Measurements from ENCODE around the gene TMEM14A. TPM values are rescaled to one million over a fixed set of nuclear protein-coding genes. Genes with fewer than 3 reads are reported as not detected.

TMEM14A gene
- total and polyA plus RNA-seq, 2 of the 8 experiments (the other 6 are each of a cell fraction or from before 2014, with no cell fraction given), result 11.1 to 11.2 TPM

- Histone ChIP-seq H3K4me3 (ENCODE audit: extremely low read depth in 1 of 4, insufficient read depth in 2 of 4, low read depth in 3 of 4, low read length in 4 of 4) (no peak overlapping the region), H3K36me3 (ENCODE audit: control insufficient read depth in 2 of 4, insufficient read depth in 4 of 4, low read length in 3 of 4) (no peaks in the 10 kb centered on the region), H4K91ac (replicated peaks; ENCODE audit: insufficient read length, low read length) (no peak overlapping the region), H2BK20ac (ENCODE audit: low read length) (no peak overlapping the region), H3K9me3 (ENCODE audit: insufficient read depth in 2 of 2, low read depth in 1 of 2, low read length in 1 of 2) (no peaks in the 10 kb centered on the region), H4K8ac (ENCODE audit: extremely low read depth, insufficient read depth, low read length) (no peak overlapping the region), H2BK12ac (ENCODE audit: low read depth, low read length) (no peak overlapping the region), H3K79me1 (ENCODE audit: low read depth, low read length) (no peaks in the 10 kb centered on the region), H4K20me1 (replicated peaks in 1 of 2; ENCODE audit: control insufficient read depth in 1 of 2, insufficient read depth in 2 of 2, low read length in 2 of 2) (no peaks in the 10 kb centered on the region), H3K4me1 (replicated peaks in 1 of 4; ENCODE audit: control insufficient read depth in 3 of 4, insufficient read depth in 4 of 4, low read length in 3 of 4) (no peaks in the 10 kb centered on the region), H2BK120ac (replicated peaks; ENCODE audit: low read depth, low read length) (no peak overlapping the region), H2BK5ac (ENCODE audit: low read depth, low read length) (no peak overlapping the region), H3K23me2 (ENCODE audit: low read depth, low read length) (no peaks in the 10 kb centered on the region), H3K79me2 (ENCODE audit: control insufficient read depth in 1 of 2, insufficient read depth in 2 of 2, low read length in 2 of 2) (no peaks in the 10 kb centered on the region), H3K9ac (replicated peaks in 1 of 4; ENCODE audit: extremely low read depth in 1 of 4, low read depth in 3 of 4, low read length in 3 of 4) (no peak overlapping the region), H3K18ac (ENCODE audit: extremely low read depth, low read length) (no peak overlapping the region), H2AK5ac (ENCODE audit: low read depth, low read length) (no peak overlapping the region), H4K5ac (ENCODE audit: insufficient read length, low read depth, low read length) (no peak overlapping the region), H3K23ac (ENCODE audit: insufficient read length) (no peak overlapping the region), H3K27ac (ENCODE audit: low read depth, low read length) (no peak overlapping the region), H3K56ac (replicated peaks; ENCODE audit: insufficient read length, low read depth, low read length) (no peak overlapping the region), H2AFZ (ENCODE audit: low read length) (no peak overlapping the region), H3K27me3 (replicated peaks in 1 of 4; ENCODE audit: control insufficient read depth in 3 of 4, extremely low read depth in 1 of 4, insufficient read depth in 3 of 4, low read length in 3 of 4) (no peaks in the 10 kb centered on the region), H3K4ac (replicated peaks; ENCODE audit: insufficient read length, low read depth, low read length) (no peak overlapping the region), H3K14ac (ENCODE audit: insufficient read length) (no peak overlapping the region), H2BK15ac (ENCODE audit: low read length) (no peak overlapping the region), H3K4me2 (ENCODE audit: insufficient read depth in 1 of 2, low read depth in 2 of 2, low read length in 2 of 2) (no peak overlapping the region)
- ChIA-PET CTCF (ENCODE audit: partially characterized antibody) (interaction anchor here (0.6 to 1.6 kb wide), 5 partner anchors 14 to 80 kb away, joined by 3 to 4 read pairs (median 4); no protein-coding TSS in a partner anchor), POLR2A (ENCODE audit: partially characterized antibody) (no interaction called here)
- FAIRE-seq (no peak), DNase-seq (ENCODE audit: low read depth in 1 of 2, low spot score in 2 of 2) (no peak)
- no peak for TF ChIP-seq MAFK (IDR thresholded peaks at IDR 0.05; ENCODE audit: low read depth, low read length)
- no peak for TF ChIP-seq RNF2 (IDR thresholded peaks at IDR 0.05; ENCODE audit: borderline replicate concordance, low read depth, low read length, missing control alignments, poor library complexity, severe bottlenecking)
- no peak for TF ChIP-seq ZNF274 (IDR thresholded peaks at IDR 0.05; ENCODE audit: borderline replicate concordance, extremely low read depth, low read length)
- TF ChIP-seq RFX5 (IDR thresholded peaks at IDR 0.05; ENCODE audit: borderline replicate concordance, low read depth, low read length), result no peak
Measured at GRCh38 chr6:52718550-52718949, 47.6 kb downstream of the TMEM14A start.
